Brain pericyte (primary cell): ENCODE results near the gene PPP4R3B.
"Not testable (repeated sequence)": the region's sequence is repeated elsewhere in the genome, so short reads cannot be mapped to it uniquely, and the experiment has no call there.

Experiments used
- DNase-seq: peaks from one replicate; pipeline ENCODE4 v3.0.0-alpha.2; 2012; ENCODE audit warnings: low read depth, low spot score

Gene PPP4R3B

DNA sequence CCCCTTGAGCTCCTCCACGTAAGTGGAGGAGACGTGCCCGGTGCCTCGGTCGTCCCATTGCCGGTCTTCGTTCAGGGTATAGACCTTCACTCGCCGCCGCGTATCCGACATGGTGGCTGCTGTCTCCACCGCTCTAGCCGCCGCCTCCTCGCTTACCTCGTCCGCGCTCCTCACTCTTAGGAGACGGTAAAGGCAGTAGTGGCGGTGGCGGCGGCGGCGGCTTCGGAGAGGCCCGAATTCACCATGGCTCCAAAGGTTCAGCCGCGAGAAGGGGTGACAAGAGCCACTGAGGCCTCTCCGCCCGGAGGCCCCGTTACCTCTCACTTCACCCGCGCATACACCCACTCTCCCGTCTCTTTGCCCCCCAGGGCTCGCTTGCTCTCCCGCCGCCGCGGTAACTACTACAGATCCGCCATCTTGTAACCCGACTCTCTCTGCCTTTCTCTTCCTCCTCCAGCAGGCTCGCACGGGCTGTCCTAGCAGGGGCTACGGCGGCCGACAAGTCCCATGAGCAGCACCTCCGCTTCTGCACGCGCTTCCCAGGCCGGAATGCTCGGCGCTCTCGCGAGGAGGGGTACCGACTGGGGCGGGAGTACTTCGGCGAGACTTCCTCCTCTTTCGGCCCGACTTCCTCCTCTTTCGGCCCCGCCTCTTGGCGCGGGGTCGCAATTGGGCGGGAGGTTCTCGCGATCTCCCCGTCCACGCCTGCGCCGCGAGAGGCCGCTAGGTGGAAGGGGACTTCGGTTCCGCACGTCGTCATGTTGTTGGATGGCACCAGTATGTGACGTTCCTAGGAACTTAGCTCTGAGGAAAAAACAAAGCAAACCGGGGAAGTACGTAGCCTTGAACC lies at the start of gene PPP4R3B:
Gene PPP4R3B, minus strand, starts transcription at position 448 of the 850 bp plus-strand sequence. Its CDS starts 337 bp downstream, at position 111.
- DNase-seq: peak; percentile 99

DNA sequence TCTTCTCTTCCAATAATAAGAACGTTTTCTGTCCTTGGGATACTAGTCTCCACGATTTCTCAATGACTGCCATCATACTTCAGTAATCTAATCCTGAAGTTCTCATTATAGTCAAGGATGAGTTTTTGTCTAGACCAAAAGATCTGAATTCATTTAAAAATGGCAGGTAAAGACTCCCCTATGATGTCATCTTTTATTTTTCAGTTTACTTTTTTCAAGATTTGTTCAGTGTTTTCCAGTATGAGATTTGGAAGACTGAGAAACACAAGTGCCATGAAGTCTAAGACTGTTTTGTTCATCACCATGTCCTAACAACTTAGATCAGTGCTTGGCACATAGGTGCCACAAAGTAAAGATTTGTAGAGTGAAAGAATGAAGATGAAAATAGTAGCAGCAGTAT lies 35.8 kb upstream of the PPP4R3B start:
- DNase-seq: no peak

DNA sequence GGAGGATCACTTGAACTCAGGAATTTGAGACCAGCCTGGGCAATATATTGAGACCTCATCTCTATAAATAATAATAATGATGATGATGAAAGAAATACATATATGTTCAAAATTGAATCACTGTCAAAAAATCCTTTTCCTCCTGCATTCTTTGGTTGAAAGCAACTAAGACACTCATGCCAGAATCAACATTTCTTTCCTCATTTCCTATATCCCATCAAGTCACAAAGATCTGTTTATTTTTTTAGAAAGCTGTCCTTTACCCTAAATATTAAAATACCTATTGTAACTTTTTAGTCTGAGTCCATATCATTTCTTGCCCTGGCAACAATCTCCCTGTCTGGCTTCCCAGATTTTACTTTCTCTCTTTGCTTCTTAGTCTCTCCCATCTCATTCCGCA lies 31.8 kb upstream of the PPP4R3B start:
- no peak for DNase-seq

DNA sequence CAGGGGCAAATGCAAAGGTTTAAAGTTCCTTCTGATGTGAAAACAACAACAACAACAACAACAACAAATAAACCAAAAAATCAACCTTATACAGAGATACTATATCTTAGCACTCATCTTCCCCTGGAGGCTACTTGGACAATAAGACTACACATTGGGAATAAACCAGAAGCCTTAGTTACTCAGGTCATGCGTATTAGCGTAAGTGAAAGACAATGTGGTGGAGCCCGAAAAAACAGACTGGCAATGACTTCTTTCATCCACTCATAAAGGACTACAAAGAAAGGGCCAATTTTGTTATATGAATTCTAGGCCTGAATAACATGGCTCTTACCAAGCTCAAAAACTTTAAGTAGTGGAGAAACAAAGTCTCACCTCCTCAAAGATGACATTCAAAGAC lies 19.4 kb upstream of the PPP4R3B start:
- no peak for DNase-seq

DNA sequence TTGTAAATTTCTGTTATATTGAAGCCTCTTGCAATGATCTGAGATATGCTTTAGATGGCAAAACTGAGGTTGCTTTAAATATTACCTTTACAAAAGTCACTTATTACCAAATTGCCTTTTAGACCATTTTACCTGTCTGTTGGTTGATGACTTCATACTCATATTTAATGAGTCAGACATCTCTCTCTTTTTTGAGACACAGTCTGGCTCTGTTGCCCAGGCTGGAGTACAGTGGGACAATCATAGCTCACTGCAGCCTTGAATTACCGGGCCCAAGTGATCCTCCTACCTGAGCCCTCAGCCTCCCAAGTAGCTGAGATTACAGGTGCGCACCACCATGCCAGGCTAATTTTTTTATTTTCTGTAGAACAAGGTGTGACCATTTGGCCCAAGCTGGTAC lies 11.5 kb upstream of the PPP4R3B start:
- DNase-seq: no peak

DNA sequence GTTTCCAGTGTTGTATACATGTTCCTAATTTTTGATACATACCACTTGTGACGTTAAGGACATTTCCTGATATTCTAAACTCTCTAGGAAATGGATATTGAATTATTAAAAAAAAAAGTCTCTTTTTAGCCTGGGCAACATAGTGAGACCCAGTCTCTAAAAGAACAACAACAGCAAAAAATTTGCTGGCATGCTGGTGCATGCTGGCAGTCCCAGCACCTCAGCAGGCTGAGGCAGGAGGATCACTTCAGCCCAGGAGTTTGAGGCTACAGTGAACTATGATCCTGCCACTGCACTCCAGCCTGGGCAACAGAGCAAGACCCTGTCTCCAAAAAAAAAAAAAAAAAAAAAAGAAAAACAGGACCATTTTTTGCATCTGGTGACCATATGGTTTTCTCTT lies 10.5 kb upstream of the PPP4R3B start:
- no peak for DNase-seq

DNA sequence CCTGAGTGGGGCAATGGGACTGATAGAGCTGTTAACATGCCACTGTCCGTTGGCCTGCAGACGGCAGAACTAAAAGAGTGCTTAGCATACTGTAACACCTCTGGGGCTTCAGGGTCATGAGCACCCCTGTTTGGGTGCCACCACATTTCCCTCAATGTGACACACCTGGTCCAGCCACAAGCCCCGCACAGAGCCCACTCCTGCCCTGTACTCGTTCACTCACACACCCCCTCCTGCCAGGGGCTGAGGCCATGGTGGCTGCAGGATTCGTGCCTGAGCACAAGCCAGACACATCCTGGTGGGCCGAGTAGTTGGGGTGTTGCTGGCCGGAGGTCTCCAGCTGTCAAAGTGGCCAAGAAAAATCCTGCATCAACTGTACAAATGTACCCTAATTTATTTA lies 4.4 kb upstream of the PPP4R3B start:
- no peak for DNase-seq

DNA sequence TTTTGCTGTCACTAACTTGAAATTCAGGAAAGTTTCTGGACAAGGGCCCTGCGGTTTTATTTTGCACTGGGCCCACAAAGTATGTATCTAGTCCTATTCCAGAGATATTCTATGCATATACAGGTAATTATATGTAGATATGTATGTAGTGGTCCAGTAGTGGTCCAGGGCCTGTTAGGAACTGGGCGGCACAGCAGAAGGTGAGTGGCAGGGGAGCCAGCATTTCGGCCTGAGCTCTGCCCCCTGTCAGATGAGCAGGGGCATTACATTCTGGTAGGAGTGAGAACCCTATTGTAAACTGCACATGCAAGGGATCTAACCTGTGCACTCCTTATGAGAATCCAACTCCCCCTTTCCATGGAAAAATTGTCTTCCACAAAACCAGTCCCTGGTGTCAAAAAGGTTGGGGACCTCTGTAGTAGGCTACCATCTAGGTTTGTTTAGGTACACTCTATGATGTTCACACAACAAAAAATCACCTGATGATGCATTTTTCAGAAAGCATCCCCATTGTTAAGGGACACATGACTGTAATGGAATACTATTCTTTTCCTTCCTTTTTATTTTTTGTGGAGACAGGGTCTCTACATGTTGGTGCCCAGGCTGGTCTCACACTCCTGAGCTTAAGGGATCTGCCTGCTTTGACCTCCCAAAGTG lies 2.8 kb upstream of the PPP4R3B start:
- no peak for DNase-seq

DNA sequence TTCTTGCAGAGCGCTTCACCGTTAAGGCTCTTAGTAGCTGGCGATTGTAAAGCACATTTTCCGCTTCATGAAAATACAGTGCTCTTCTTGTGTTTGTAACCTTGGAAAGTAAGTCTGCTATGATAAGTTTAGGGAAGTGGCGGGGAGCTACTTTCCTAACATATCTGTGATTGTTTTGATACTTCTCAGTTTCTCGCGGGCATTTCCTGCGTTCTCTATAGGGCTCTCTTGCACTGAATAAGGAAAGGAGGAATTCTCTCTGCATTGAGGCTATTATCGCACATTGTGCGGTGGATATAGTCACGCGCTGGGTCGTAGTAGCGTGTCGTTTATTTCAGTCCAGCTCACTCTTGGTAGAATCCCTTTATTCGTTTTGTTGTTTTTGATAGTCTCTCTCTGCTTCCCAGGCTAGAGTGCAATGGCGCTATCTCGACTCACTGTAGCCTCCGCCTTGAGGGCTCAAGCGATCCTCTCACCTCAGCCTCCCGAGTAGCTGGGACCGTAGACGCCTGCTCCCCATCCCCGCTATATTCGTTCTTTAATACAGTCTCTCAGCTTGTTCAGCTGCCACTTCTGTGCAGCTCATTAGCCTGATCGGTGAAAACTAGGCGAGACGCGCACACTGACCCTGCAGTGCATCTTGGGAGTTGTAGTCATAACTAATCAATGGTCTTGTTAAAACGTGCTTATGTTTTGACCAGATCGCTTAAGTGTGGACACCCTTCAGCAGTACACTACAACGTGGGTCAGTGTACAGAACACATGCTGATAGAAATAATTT lies 1.0 kb upstream of the PPP4R3B start:
- no peak for DNase-seq

DNA sequence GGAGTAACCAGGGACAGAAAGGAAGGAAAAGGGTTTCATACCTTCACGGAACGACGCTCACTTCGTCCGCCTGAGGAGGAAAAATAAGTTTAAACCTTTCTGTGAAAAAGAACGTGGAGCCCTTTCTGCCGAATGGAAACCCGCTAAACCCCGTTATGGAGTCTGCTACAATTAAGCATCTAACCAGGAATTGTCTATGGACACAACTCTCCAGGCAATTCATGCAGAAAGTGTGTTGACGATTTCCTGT lies 528 bp upstream of the PPP4R3B start:
- no peak for DNase-seq

DNA sequence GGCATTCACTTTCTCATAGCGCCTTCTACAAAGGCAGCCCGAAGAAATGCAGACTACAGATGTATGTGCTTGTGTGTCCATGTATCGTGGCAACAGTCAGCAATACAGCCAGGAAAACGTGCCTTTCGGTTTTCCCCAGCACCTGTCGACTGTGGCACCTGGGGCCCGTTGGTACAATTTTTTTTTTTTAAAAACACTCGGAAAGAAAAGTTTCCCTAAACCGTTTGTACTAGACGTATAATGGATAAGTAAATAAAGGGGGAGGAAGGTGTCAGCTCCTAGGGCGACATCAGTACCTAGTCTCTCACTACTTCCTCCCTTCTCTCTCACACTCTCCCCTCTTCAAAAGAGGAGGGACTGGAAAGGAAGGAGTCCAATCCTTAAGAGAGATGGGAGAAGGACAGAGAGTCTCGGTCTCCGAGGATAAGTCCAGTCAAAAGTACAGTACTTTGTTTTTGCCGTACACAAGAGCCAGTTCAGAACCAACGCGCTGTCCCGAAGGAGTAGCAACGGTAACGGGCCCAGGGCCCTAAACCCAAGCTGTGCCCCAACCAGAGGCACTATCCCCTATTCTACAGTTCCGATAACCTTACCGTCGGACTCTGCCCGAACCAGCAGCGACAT lies 759 bp downstream of the PPP4R3B start:
- peak; percentile 18 for DNase-seq

DNA sequence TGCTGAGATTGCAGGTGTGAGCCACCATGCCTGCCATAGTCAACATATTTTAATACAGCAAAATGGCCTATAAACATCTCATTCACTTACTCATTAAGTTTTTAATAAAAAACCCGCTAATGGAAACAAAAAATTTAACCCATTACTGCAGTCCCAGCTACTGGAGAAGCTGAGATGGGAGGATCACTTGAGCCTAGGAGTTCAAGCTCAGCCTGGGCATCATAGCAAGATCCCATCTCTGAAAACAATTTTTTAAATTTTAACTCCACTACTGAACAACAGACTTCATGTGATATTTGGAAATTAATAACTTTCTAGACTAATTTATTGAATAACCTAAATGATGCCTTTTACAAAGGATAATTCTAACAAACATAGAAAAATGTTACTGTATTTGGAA lies 5.4 kb downstream of the PPP4R3B start:
- DNase-seq: no peak

DNA sequence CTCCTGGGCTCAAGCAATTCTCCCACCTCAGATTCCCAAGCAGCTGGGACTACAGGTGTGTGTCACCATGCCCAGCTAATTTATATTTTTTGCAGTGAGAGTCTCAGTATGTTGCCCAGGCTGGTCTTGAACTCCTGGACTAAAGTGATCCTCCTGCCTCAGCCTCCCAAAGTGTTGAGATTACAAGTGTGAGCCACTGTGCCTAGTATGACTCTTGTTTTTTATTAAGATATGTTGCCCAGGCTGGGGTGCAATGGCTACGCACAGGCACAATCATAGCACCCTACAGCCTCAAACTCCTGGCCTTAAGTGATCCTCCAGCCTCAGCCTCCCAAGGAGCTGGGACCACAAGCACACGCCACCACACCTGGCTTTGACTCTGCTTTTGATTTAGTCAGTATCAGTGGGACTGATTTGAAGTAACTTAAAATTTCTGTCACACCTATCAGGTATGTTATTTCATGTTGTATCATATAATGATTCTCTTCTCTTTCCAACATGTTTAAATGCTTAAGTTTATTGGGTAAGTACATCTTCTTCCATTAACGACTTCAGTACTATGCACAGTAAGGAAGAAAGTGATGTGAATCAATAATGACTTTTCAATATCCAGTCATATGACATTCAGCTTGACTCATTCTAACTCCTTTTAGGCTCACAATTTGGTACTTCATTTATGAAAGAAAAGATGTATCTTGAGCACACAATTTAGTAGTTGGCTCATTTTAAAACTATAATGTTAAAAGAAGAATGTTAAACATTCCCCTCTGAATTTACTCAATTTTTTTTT lies 6.3 kb downstream of the PPP4R3B start:
- no peak for DNase-seq

DNA sequence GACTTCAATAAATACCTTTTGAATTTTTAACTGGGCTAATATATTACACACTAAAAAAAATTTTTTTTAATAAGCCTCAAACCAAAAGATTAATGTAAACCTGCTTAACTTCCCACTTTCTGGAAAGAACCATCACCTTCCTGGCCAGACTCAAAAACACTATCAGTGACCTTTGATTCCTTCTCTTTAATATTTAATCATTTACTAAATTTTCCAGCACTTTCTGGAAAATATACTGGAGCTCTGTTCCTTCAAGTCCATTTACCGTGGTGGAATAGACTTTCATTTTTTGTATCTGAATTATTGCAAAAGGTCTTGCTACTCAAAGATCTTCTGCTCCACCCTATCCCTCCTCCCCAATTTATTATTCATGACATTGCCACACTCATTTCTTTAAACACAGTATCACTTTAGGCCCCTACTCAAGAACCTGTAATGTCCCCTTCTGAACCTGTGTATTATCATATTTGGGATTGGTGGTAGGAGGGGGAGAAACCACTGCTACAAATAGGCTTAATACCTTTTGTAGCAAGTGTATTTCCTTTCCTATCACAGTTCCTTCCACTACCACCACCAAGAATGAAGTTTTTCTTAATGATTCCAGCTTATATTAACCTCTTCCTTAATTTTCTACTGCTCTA lies 7.4 kb downstream of the PPP4R3B start:
- no peak for DNase-seq

DNA sequence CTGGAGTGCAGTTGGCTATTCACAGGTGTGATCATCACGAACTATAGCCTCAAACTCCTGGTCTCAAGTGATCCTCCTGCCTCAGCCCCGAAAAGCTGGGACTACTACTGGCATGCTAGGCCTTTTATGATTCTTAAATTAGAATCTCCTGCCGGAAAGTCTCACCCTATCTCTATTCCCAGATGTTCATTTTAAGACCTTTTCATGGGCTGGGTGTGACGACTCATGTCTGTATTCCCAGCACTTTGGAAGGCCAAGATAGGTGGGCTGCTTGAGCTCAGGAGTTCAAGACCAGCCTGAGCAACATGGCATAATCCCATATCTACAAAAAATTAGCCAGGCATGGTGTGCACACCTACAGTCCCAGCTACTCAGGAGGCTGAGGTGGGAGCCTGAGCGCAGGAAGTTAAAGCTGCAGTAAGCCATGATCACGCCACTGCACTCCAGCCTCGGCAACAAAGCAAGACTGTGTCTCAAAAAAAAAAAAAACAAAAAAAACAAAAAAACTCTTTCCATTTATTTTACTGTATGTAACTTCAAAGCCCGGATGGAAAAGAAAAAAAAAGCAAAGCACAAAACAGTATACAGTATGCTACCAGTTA lies 8.1 kb downstream of the PPP4R3B start:
- no peak for DNase-seq

DNA sequence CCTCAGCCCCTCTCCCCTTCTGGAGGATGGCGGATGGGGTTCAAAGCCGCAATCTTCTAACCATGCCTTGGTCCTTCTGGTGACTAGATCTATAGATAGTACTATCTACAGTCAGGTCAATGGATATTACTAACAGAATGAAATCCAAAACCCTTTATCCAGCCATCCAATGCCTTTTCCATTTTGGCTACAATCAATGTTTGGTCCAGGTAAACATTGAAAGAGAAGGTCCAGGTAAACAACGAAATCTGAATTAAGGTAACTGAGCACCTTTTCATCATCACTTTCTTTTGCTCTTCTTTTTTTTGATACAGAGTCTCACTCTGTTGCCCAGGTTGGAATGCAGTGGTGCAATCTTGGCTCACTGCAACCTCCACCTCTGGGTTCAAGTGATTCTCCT lies 9.7 kb downstream of the PPP4R3B start:
- DNase-seq: no peak

DNA sequence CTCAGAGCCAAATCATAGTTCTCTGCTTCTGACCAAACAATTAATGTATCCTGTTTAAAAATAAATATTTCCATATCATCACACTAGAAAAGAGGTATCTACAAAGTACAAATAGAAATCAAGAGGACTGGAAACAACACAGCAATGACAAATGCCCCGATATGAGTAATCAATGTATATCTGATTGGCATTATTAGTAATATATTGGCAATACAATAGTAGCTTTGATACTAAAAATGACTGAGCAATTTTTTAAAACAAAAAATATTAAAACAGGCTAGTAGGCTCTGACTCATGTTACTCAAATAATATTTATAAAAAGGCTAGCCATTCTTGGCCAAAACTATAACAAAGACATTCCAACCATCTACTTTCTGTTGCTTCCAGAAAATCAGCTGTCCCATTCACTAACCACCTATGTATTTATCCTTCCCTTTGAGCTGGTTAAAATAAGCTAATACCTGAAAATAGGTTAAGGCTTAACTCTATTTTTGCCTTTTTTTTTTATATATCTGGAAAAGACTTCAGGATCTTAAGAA lies 13.3 kb downstream of the PPP4R3B start:
- DNase-seq: no peak

DNA sequence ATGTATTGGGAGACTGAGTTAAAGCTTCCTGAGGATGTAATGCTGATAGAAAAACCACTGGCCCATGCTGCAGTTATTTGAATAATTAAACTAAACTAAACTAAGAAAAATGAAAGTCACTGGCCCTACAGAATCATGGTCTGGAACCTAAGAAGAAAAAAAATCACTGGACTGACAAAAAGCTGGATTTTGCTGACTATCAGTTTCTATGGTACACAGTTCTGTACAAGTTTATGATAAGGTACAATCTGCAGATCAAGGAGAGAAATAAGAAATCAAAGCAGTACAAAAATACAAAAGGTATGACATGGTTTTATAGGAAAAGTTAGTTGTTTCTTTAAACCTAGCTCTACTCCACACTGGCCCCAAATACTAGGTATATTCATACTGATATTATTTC lies 15.6 kb downstream of the PPP4R3B start:
- no peak for DNase-seq

DNA sequence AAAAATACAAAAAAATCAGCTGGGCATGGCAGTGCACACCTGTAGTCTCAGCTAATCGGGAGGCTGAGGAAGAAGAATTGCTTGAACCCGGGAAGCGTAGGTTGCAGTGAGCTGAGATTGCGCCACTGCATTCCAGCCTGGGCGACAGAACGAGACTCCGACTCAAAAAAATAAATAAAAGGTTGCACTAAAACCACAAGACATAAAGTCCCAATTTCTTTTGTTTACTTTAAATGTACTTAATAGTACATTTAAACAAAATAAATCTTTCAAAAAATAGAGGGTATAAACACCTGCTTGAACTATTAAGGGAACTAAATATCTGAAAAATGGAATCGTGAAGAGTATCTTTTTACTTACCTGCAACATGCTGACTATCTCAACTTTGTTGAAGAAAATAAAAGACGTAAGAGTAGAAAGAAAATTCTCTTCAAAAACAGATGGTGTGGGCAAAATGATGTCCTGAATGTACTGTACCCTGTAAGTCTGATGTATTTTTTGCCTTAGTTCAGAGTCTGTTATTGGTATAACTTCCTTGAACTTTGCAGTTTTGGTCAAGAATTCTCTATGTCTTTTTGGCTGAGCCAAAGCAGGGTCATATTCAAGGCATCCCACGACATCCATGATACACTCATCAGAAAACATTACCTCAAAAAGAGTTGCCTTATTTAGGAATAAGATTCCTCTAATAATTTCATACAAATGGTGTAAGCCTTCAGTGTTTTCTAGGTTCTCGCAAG lies 19.2 kb downstream of the PPP4R3B start:
- DNase-seq: no peak

DNA sequence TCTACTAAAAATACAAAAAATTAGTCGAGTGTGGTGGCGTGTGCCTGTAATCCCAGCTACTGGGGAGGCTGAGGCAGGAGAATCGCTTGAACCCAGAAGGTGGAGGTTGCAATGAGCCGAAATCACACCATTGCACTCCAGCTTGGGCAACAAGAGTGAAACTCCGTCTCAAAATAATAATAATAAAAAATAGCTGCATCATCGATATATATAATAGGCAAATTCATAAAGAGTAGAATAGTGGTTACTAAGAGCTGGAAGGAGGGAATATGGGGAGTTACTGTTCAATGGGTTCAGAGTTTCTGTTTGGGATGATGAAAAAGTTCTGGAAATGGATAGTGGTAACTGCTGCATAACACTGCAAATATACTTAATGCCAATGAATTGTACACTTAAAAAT lies 20.6 kb downstream of the PPP4R3B start:
- not testable (repeated sequence) for DNase-seq
